ENCODE measurements around the gene NAV3. TPM values are rescaled to one million over a fixed set of nuclear protein-coding genes. Genes with fewer than 3 reads are reported as not detected.

NAV3 gene
- total and polyA plus RNA-seq, 2 donors (not counting 1 experiment from before 2014, with no cell fraction given), result not detected

- Mint-ChIP-seq H3K9me3 (ENCODE audit: insufficient read depth) (no peaks in the 10 kb centered on the region), H3K27ac (no peak overlapping the region), H3K4me1 (no peaks in the 10 kb centered on the region), H3K4me3 (no peak overlapping the region), H3K27me3 (no peaks in the 10 kb centered on the region)
- Histone ChIP-seq H3K9me3 (ENCODE audit: control extremely low read depth in 1 of 3, control insufficient read depth in 2 of 3, insufficient read depth in 1 of 3, low read length in 2 of 3) (peaks cover 0 to 1% (median 0%) of the 10 kb centered on the region in 3 donors), H4K20me1 (ENCODE audit: control insufficient read depth, insufficient read depth, low read length, poor library complexity, severe bottlenecking) (no peaks in the 10 kb centered on the region), H3K4me2 (replicated peaks; ENCODE audit: low read depth, low read length, poor library complexity, severe bottlenecking) (no peak overlapping the region), H3K27ac (ENCODE audit: low read length in 2 of 2) (no peak overlapping the region), H3K9ac (ENCODE audit: low read length) (no peak overlapping the region), H2AFZ (ENCODE audit: insufficient read depth, low read depth, low read length, poor library complexity, severe bottlenecking) (no peak overlapping the region), H3K36me3 (replicated peaks in 1 of 2; ENCODE audit: control extremely low read depth in 1 of 2, control insufficient read depth in 1 of 2, extremely low read depth in 1 of 2, insufficient read depth in 2 of 2, low read length in 1 of 2) (no peaks in the 10 kb centered on the region), H3K79me2 (ENCODE audit: control insufficient read depth, insufficient read depth, low read length) (no peaks in the 10 kb centered on the region), H3K27me3 (replicated peaks in 1 of 4; ENCODE audit: control extremely low read depth in 1 of 4, control insufficient read depth in 3 of 4, insufficient read depth in 4 of 4, low read length in 3 of 4) (no peaks in the 10 kb centered on the region), H3K4me3 (ENCODE audit: control extremely low read depth in 1 of 5, extremely low read depth in 1 of 5, insufficient read depth in 1 of 5, low read depth in 2 of 5, low read length in 4 of 5) (no peak overlapping the region), H3K4me1 (ENCODE audit: control insufficient read depth in 2 of 2, insufficient read depth in 2 of 2, low read length in 2 of 2) (no peaks in the 10 kb centered on the region)
- intact Hi-C loops (cut with micrococcal nuclease), result no loop called here
- TF ChIP-seq CTCF (IDR thresholded peaks at IDR 0.05), result no peak
- no peak for TF ChIP-seq EZH2 (IDR thresholded peaks at IDR 0.05; ENCODE audit: borderline replicate concordance, insufficient read depth, low read depth, low read length, poor library complexity, severe bottlenecking)
- ChIA-PET POLR2A (no interaction called here), CTCF (no interaction called here)
- ATAC-seq (ENCODE audit: low read depth) (no peak), DNase-seq (no peak)
Observed at GRCh38 chr12:77949943-77950342, 119.2 kb downstream of the NAV3 start.

GRCh38 chr12:77953528-77954205 lies 123.0 kb downstream of the NAV3 start:
- WGBS (ENCODE audit: insufficient coverage), result 88% methylated on average over 3 of the region's 7 CpGs
- intact Hi-C loops (cut with micrococcal nuclease), result no loop called here
- no peak overlapping the region for H3K4me3 Mint-ChIP-seq
- H3K27me3 Mint-ChIP-seq, result no peaks in the 10 kb centered on the region
- CTCF ChIA-PET, result no interaction called here
- no peaks in the 10 kb centered on the region for H3K9me3 Mint-ChIP-seq (ENCODE audit: insufficient read depth)
- Histone ChIP-seq H3K4me2 (replicated peaks; ENCODE audit: low read depth, low read length, poor library complexity, severe bottlenecking) (no peak overlapping the region), H3K27me3 (replicated peaks in 1 of 4; ENCODE audit: control extremely low read depth in 1 of 4, control insufficient read depth in 3 of 4, insufficient read depth in 4 of 4, low read length in 3 of 4) (no peaks in the 10 kb centered on the region), H3K9ac (ENCODE audit: low read length) (no peak overlapping the region), H3K4me1 (ENCODE audit: control insufficient read depth in 2 of 2, insufficient read depth in 2 of 2, low read length in 2 of 2) (no peaks in the 10 kb centered on the region), H3K36me3 (replicated peaks in 1 of 2; ENCODE audit: control extremely low read depth in 1 of 2, control insufficient read depth in 1 of 2, extremely low read depth in 1 of 2, insufficient read depth in 2 of 2, low read length in 1 of 2) (no peaks in the 10 kb centered on the region), H3K27ac (ENCODE audit: low read length in 2 of 2) (no peak overlapping the region), H3K79me2 (ENCODE audit: control insufficient read depth, insufficient read depth, low read length) (no peaks in the 10 kb centered on the region), H2AFZ (ENCODE audit: insufficient read depth, low read depth, low read length, poor library complexity, severe bottlenecking) (no peak overlapping the region), H4K20me1 (ENCODE audit: control insufficient read depth, insufficient read depth, low read length, poor library complexity, severe bottlenecking) (no peaks in the 10 kb centered on the region), H3K9me3 (ENCODE audit: control extremely low read depth in 1 of 3, control insufficient read depth in 2 of 3, insufficient read depth in 1 of 3, low read length in 2 of 3) (peaks cover 0 to 1% (median 0%) of the 10 kb centered on the region in 3 donors), H3K4me3 (ENCODE audit: control extremely low read depth in 1 of 5, extremely low read depth in 1 of 5, insufficient read depth in 1 of 5, low read depth in 2 of 5, low read length in 4 of 5) (no peak overlapping the region)
- TF ChIP-seq CTCF (IDR thresholded peaks at IDR 0.05), result no peak
- POLR2A ChIA-PET, result no interaction called here
- ATAC-seq (ENCODE audit: low read depth) (no peak), DNase-seq (no peak)
- no peaks in the 10 kb centered on the region for H3K4me1 Mint-ChIP-seq
- no peak overlapping the region for H3K27ac Mint-ChIP-seq
